Spleen (tissue), 7 donors: ENCODE results near the gene ARHGEF5.

Source experiments
- POLR2A ChIP-seq, 3 donors: fragments of 450-650 bp; IDR thresholded peaks; one replicate each; pipeline ENCODE4 v1.5.1; 2017; ENCODE audit warnings: antibody characterized with exemption in 3 of 3, mild to moderate bottlenecking in 1 of 3
- TF ChIP-seq, protein P1 (sequence below), 11 experiments: fragments of 200-600 bp in 7 of 11; fragments of 450-650 bp in 4 of 11; sonication (generic) in 4 of 11; IDR thresholded peaks in 8 of 11; conservative IDR thresholded peaks in 3 of 11; 1 replicate in 7 of 11; 2 replicates in 4 of 11; pipeline versions ENCODE4 v1.4.0 to v1.8.0; 2016 to 2021; ENCODE audit warnings: antibody characterized with exemption in 11 of 11, inconsistent platforms in 4 of 11, mild to moderate bottlenecking in 1 of 11
- donor health status: DM: no; HTN: no; CAD: no; lungs with moderate emphysema.
- donor health status: DM: no; HTN: no; CAD: no.
- donor health status: DM: no; HTN: no; CAD: no.

DNA sequence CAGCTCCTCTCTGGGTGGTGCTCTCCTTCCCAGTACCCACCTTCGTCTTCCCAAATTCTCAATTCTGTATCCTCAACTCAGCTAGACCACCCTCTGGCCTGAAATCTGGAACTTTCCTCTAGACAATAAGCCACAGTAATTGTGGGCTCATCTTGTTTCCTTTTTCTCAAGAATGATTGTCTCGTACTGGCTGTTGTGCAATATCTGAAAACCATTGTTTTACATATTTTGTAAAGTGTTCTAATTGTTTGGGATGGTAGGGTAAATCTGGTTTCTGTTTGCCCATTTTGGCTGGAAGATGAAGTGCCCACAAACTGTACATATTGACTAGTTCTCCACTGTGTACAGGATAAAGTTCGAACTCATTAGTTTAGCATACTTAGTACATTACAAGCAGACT is 59.6 kb downstream of the ARHGEF5 start:
- TF ChIP-seq POLR2A (IDR thresholded peaks at IDR 0.05): no peak
- TF ChIP-seq, protein P1, sequence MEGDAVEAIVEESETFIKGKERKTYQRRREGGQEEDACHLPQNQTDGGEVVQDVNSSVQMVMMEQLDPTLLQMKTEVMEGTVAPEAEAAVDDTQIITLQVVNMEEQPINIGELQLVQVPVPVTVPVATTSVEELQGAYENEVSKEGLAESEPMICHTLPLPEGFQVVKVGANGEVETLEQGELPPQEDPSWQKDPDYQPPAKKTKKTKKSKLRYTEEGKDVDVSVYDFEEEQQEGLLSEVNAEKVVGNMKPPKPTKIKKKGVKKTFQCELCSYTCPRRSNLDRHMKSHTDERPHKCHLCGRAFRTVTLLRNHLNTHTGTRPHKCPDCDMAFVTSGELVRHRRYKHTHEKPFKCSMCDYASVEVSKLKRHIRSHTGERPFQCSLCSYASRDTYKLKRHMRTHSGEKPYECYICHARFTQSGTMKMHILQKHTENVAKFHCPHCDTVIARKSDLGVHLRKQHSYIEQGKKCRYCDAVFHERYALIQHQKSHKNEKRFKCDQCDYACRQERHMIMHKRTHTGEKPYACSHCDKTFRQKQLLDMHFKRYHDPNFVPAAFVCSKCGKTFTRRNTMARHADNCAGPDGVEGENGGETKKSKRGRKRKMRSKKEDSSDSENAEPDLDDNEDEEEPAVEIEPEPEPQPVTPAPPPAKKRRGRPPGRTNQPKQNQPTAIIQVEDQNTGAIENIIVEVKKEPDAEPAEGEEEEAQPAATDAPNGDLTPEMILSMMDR (IDR thresholded peaks at IDR 0.05 in 8 of 11, conservative IDR thresholded peaks at IDR 0.05 in 3 of 11): no peak
